Lower leg skin (tissue), 3 donors: ENCODE data around the gene ACTC1.

Source experiments
- CTCF ChIP-seq, 3 donors: fragments of 450-650 bp; IDR thresholded peaks; one replicate each; pipeline ENCODE4 v1.5.1; 2016; ENCODE audit warnings: antibody characterized with exemption in 3 of 3, mild to moderate bottlenecking in 3 of 3, moderate library complexity in 2 of 3
- POLR2A ChIP-seq, 2 donors: fragments of 450-650 bp; IDR thresholded peaks; one replicate each; pipeline ENCODE4 v1.6.1; 2016 to 2017; ENCODE audit warnings: antibody characterized with exemption in 2 of 2, mild to moderate bottlenecking in 1 of 2, moderate library complexity in 1 of 2

- TF ChIP-seq CTCF (IDR thresholded peaks at IDR 0.05) (no peak), POLR2A (IDR thresholded peaks at IDR 0.05) (no peak)
Measured at GRCh38 chr15:34782901-34783300, 12.4 kb downstream of the ACTC1 start.
